IMR-90 (cell line): ENCODE measurements around the gene MTA3. TPM values are rescaled to one million over a fixed set of nuclear protein-coding genes. Genes with fewer than 3 reads are reported as not detected.
"Not testable (repeated sequence)": the region's sequence is repeated elsewhere in the genome, so short reads cannot be mapped to it uniquely, and the experiment has no call there.

Experiments
- ATAC-seq: fragments of 200-7000 bp; cut with Tn5 transposase; 2 replicates; pipeline ENCODE4 v1.9.1; 2020; ENCODE audit warnings: low read depth, mild to moderate bottlenecking, moderate library complexity
- BruUV-seq: library from RNA; stranded (reverse); fragments of 400-500 nt; replicated peaks from 2 replicates; lab custom pipeline; 2021; lab: Mats Ljungman, UMichigan
- CTCF ChIA-PET: fragments of 300-600 bp; formaldehyde crosslinking; extraction: SDS; loops from one replicate; lab custom pipeline; 2021; ENCODE audit warnings: antibody characterized with exemption; lab: Yijun Ruan, JAX
- POLR2A ChIA-PET: fragments of 300-600 bp; sonication (Branson Sonifier 250); formaldehyde crosslinking; loops from one replicate; lab custom pipeline; 2022; ENCODE audit warnings: antibody characterized with exemption; ENCODE audit not compliant: unreplicated experiment; lab: Charles Lee
- DNase-seq: peaks from one replicate; pipeline ENCODE4 v3.0.0; 2013
- H2AFZ ChIP-seq: replicated peaks from 2 replicates; pipeline ENCODE3; 2013; ENCODE audit warnings: low read length, mild to moderate bottlenecking; ENCODE audit not compliant: poor library complexity
- H2AK5ac ChIP-seq: 2 replicates; pipeline ENCODE4 v1.6.1; 2013; ENCODE audit warnings: low read depth, low read length, inconsistent platforms
- H2AK9ac ChIP-seq: replicated peaks from 2 replicates; pipeline ENCODE3; 2013; ENCODE audit warnings: mild to moderate bottlenecking, low read depth, low read length, moderate library complexity; ENCODE audit not compliant: poor library complexity
- H2BK120ac ChIP-seq: 2 replicates; pipeline ENCODE4 v1.6.1; 2013; ENCODE audit warnings: low read depth, low read length, inconsistent platforms
- H2BK15ac ChIP-seq: 3 replicates; pipeline ENCODE4 v1.6.1; 2013; ENCODE audit warnings: low read depth, low read length, inconsistent platforms
- H2BK20ac ChIP-seq: 2 replicates; pipeline ENCODE4 v1.6.1; 2013; ENCODE audit warnings: low read depth, mild to moderate bottlenecking, inconsistent platforms, low read length, moderate library complexity
- H2BK5ac ChIP-seq: 2 replicates; pipeline ENCODE4 v1.6.1; 2013; ENCODE audit warnings: mild to moderate bottlenecking, low read depth, low read length, inconsistent platforms; ENCODE audit not compliant: poor library complexity, severe bottlenecking
- H3K14ac ChIP-seq: replicated peaks from 2 replicates; pipeline ENCODE4 v1.6.1; 2013; ENCODE audit warnings: low read depth, low read length, inconsistent platforms
- H3K18ac ChIP-seq: 2 replicates; pipeline ENCODE4 v1.6.1; 2013; ENCODE audit warnings: low read depth, low read length, control low read depth
- H3K23ac ChIP-seq: 2 replicates; pipeline ENCODE4 v1.6.1; 2013; ENCODE audit warnings: low read depth, low read length, inconsistent platforms
- H3K27ac ChIP-seq: 2 replicates; pipeline ENCODE4 v1.5.1; 2013; ENCODE audit warnings: mild to moderate bottlenecking, control low read depth, low read length; ENCODE audit not compliant: insufficient read depth
- H3K27me3 ChIP-seq: 2 replicates; pipeline ENCODE4 v1.6.1; 2013; ENCODE audit warnings: low read length; ENCODE audit not compliant: control insufficient read depth, insufficient read depth
- H3K36me3 ChIP-seq: 2 replicates; pipeline ENCODE4 v1.6.1; 2013; ENCODE audit warnings: low read length, mixed read lengths; ENCODE audit not compliant: control insufficient read depth, insufficient read depth
- H3K4ac ChIP-seq: 2 replicates; pipeline ENCODE4 v1.6.1; 2013; ENCODE audit warnings: low read depth, low read length, inconsistent platforms
- H3K4me1 ChIP-seq: 2 replicates; pipeline ENCODE4 v1.6.1; 2013; ENCODE audit warnings: low read length, mixed read lengths; ENCODE audit not compliant: control insufficient read depth, insufficient read depth
- H3K4me2 ChIP-seq: 2 replicates; pipeline ENCODE4 v1.6.1; 2013; ENCODE audit warnings: low read depth, mild to moderate bottlenecking, control low read depth, low read length, moderate library complexity
- H3K4me3 ChIP-seq: 2 replicates; pipeline ENCODE4 v1.5.1; 2013; ENCODE audit warnings: low read depth, mild to moderate bottlenecking, control low read depth, low read length, moderate library complexity; ENCODE audit not compliant: insufficient read depth
- H3K56ac ChIP-seq: 2 replicates; pipeline ENCODE4 v1.6.1; 2013; ENCODE audit warnings: low read length, inconsistent platforms; ENCODE audit not compliant: insufficient read depth; ENCODE audit errors: extremely low read depth
- H3K79me1 ChIP-seq, 2 experiments: 2 replicates each; pipeline ENCODE4 v1.6.1; 2013; ENCODE audit warnings: low read length in 2 of 2, inconsistent platforms in 1 of 2, low read depth in 1 of 2
- H3K9ac ChIP-seq: 2 replicates; pipeline ENCODE4 v1.6.1; 2013; ENCODE audit warnings: low read depth, low read length, control low read depth
- H3K9me1 ChIP-seq: 2 replicates; pipeline ENCODE4 v1.6.1; 2013; ENCODE audit warnings: low read length, inconsistent platforms; ENCODE audit not compliant: insufficient read depth
- H3K9me3 ChIP-seq: 2 replicates; pipeline ENCODE4 v1.6.1; 2013; ENCODE audit warnings: low read length; ENCODE audit not compliant: control insufficient read depth, insufficient read depth
- H4K20me1 ChIP-seq: 2 replicates; pipeline ENCODE4 v1.6.1; 2013; ENCODE audit warnings: low read length, inconsistent platforms; ENCODE audit not compliant: insufficient read depth
- H4K5ac ChIP-seq: 2 replicates; pipeline ENCODE4 v1.6.1; 2013; ENCODE audit warnings: mild to moderate bottlenecking, low read depth, low read length, control low read depth
- H4K8ac ChIP-seq, 2 experiments: 2 replicates each; pipeline ENCODE4 v1.6.1; 2013; ENCODE audit warnings: low read depth in 2 of 2, low read length in 2 of 2, control low read depth in 1 of 2, inconsistent platforms in 1 of 2
- H4K91ac ChIP-seq: 2 replicates; pipeline ENCODE4 v1.6.1; 2013; ENCODE audit warnings: low read depth, low read length, inconsistent platforms; ENCODE audit not compliant: insufficient read depth
- CEBPB ChIP-seq: IDR thresholded peaks from 2 replicates; pipeline ENCODE4 v1.6.1; 2012; ENCODE audit warnings: low read depth, low read length, improper control_type of control experiment
- FOS ChIP-seq: fragments of 150-350 bp; IDR thresholded peaks from 2 replicates; pipeline ENCODE4 v1.6.1; 2016; ENCODE audit warnings: low read depth, low read length
- MXI1 ChIP-seq: IDR thresholded peaks from 2 replicates; pipeline ENCODE4 v1.6.1; 2012; ENCODE audit warnings: low read depth, mild to moderate bottlenecking, low read length, moderate library complexity, borderline replicate concordance
- WGBS, 2 experiments: methylation state at CpG; one replicate each; pipeline versions ENCODE4 v1.1.5 to v1.1.7; 2013; ENCODE audit warnings: missing lambda C conversion rate in 2 of 2; ENCODE audit not compliant: insufficient read length in 1 of 2; ENCODE audit errors: extremely low coverage in 2 of 2; 5-methylcytosine and 5-hydroxymethylcytosine counted together
- dilution Hi-C: fragments of 300-500 bp; cut with HindIII; formaldehyde crosslinking; loops from one replicate; pipeline ENCODE4 v1.14.3; 2018; ENCODE audit warnings: low sequenced_read_pairs; ENCODE audit not compliant: unreplicated experiment
- in situ Hi-C: fragments of 300-500 bp; cut with MboI; formaldehyde crosslinking; loops from 3 replicates; pipeline ENCODE4 v1.14.3; 2019; ENCODE audit warnings: low sequenced_read_pairs, inconsistent platforms, mixed read lengths
- intact Hi-C: fragments of 100-400 bp; cut with micrococcal nuclease; formaldehyde crosslinking; loops from 2 replicates; pipeline ENCODE4 v1.10.0; 2022
- polyA plus RNA-seq, 3 experiments: library from polyadenylated mRNA; depleted of rRNA; stranded (reverse); fragments of >200 nt; gene quantifications; 2 replicates each; pipeline ENCODE4 v1.2.3, GENCODE V29; 2012; ENCODE audit warnings: low replicate concordance in 1 of 3
- total RNA-seq: library from RNA; depleted of rRNA; stranded (reverse); fragments of >200 nt; gene quantifications from 2 replicates; pipeline ENCODE4 v1.2.3, GENCODE V29; 2012

The MTA3 gene
- total and polyA plus RNA-seq, 2 of the 4 experiments (the other 2 are of a cell fraction), result 31.9 to 34.3 TPM

GRCh38 chr2:42618972-42619371, 50.5 kb downstream of the MTA3 start:
- no peak overlapping the region for H4K5ac ChIP-seq
- H2AK5ac ChIP-seq, result no peak overlapping the region
- no peak overlapping the region for H3K23ac ChIP-seq
- no peak overlapping the region for H2AFZ ChIP-seq
- no peak overlapping the region for H3K9ac ChIP-seq
- peak; percentile 85 for ATAC-seq
- H3K4ac ChIP-seq, result no peak overlapping the region
- H2BK20ac ChIP-seq, result no peak overlapping the region
- no peak overlapping the region; the same call in 1 of the 2 replicates for H3K4me2 ChIP-seq
- H4K20me1 ChIP-seq, result peaks cover 3% of the 10 kb centered on the region; the same call in 1 of the 2 replicates
- H3K14ac ChIP-seq, result no peak overlapping the region
- no peak overlapping the region for H3K27ac ChIP-seq
- H3K9me3 ChIP-seq, result no peaks in the 10 kb centered on the region
- H2BK5ac ChIP-seq, result no peak overlapping the region
- peaks cover 5 to 31% of the 10 kb centered on the region in 2 experiments; a peak in 3 of 4 replicates for H3K79me1 ChIP-seq
- H3K4me1 ChIP-seq, result peaks cover 5% of the 10 kb centered on the region
- H3K36me3 ChIP-seq, result peaks cover 9% of the 10 kb centered on the region; the same call in 1 of the 2 replicates
- intact Hi-C loops, result loop anchor here (5.0 kb wide), 1 partner anchor 37 kb away; no protein-coding TSS in a partner anchor
- no peak overlapping the region for H2AK9ac ChIP-seq
- no peak overlapping the region for H4K8ac ChIP-seq
- no peak overlapping the region for H2BK15ac ChIP-seq
- no TSS peak for BruUV-seq
- H4K91ac ChIP-seq, result no peak overlapping the region
- 60% methylated on average over 1 of the region's 2 CpGs; no CpG with 5 or more reads in 1 of the 2 experiments for WGBS, 2 experiments
- no peak overlapping the region for H2BK120ac ChIP-seq
- H3K9me1 ChIP-seq, result peaks cover 10% of the 10 kb centered on the region; the same call in 1 of the 2 replicates
- POLR2A ChIA-PET, result no interaction called here
- no peaks in the 10 kb centered on the region for H3K27me3 ChIP-seq
- in situ Hi-C loops, result no loop called here
- peak; percentile 82 for DNase-seq
- H3K4me3 ChIP-seq, result no peak overlapping the region
- CTCF ChIA-PET, result no interaction called here
- dilution Hi-C loops, result no loop called here
- TF ChIP-seq CEBPB, result peak; percentile 79
- no peak for TF ChIP-seq MXI1
- TF ChIP-seq FOS, result peak; percentile 62; the same call in 1 of the 2 replicates
- no peak overlapping the region for H3K18ac ChIP-seq
- H3K56ac ChIP-seq, result no peak overlapping the region

GRCh38 chr2:42621626-42622025, 53.2 kb downstream of the MTA3 start:
- H2AFZ ChIP-seq, CTCF ChIA-PET, H2BK120ac ChIP-seq, ATAC-seq, in situ Hi-C loops, H3K9me3 ChIP-seq, H2BK5ac ChIP-seq, H4K91ac ChIP-seq, H3K56ac ChIP-seq, POLR2A ChIA-PET, H3K9ac ChIP-seq, dilution Hi-C loops, H3K4me2 ChIP-seq, H3K27me3 ChIP-seq, H2AK9ac ChIP-seq, H3K4me1 ChIP-seq, H3K4me3 ChIP-seq, DNase-seq, H4K5ac ChIP-seq, H3K18ac ChIP-seq, intact Hi-C loops, H3K14ac ChIP-seq, BruUV-seq, H3K23ac ChIP-seq, H3K27ac ChIP-seq, H3K4ac ChIP-seq, H3K9me1 ChIP-seq, H2BK20ac ChIP-seq, H2BK15ac ChIP-seq, H4K20me1 ChIP-seq, H3K36me3 ChIP-seq, H4K8ac ChIP-seq, H2AK5ac ChIP-seq: not testable (repeated sequence)
- WGBS, 2 experiments, result 100% methylated on average over 6 of the region's 26 CpGs; no CpG with 5 or more reads in 1 of the 2 experiments
- peaks cover 5 to 30% of the 10 kb centered on the region in 2 experiments; a peak in 3 of 4 replicates for H3K79me1 ChIP-seq
